ENCODE data around the gene ICAM4. TPM values are rescaled to one million over a fixed set of nuclear protein-coding genes. Genes with fewer than 3 reads are reported as not detected.

Gene ICAM4
- total RNA-seq, 1 donor from 2014 or later = not detected

DNA sequence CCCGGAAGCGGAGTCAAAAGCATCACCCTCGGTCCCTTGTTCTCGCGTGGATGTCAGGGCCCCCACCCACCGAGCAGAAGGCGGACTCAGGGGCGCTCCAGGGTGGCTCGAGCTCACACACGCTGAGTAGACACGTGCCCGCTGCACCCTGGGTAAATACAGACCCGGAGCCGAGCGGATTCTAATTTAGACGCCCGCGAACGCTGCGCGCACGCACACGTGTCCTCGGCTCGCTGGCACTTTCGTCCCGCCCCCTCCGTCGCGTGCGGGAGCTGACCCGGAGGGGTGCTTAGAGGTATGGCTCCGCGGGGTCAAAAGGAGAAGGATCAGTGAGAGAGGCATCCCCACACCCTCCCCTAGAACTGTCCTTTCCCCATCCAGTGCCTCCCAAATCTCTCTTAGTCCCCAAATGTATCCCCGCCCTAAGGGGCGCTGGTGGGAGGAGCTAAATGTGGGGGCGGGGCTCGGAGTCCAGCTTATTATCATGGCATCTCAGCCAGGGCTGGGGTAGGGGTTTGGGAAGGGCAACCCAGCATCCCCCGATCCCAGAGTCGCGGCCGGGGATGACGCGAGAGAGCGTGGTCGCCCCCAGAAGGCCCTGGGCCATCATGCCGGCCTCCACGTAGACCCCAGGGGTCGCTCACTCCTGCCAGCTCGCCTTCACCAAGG lies 2.5 kb downstream of the ICAM4 start:
- DNase-seq (ENCODE audit: extremely low spot score in 2 of 2) = no peak
- no peak overlapping the region for H3K27ac ChIP-seq
- no peaks in the 10 kb centered on the region for H3K9me3 ChIP-seq
- peaks cover 0 to 11% of the 10 kb centered on the region in 2 donors for H3K36me3 ChIP-seq
- TF ChIP-seq POLR2A (IDR thresholded peaks at IDR 0.05) (no peak), POLR2AphosphoS5 (IDR thresholded peaks at IDR 0.05; ENCODE audit: insufficient read depth in 1 of 2, low read depth in 1 of 2) (no peak)
- TF ChIP-seq, protein P1, sequence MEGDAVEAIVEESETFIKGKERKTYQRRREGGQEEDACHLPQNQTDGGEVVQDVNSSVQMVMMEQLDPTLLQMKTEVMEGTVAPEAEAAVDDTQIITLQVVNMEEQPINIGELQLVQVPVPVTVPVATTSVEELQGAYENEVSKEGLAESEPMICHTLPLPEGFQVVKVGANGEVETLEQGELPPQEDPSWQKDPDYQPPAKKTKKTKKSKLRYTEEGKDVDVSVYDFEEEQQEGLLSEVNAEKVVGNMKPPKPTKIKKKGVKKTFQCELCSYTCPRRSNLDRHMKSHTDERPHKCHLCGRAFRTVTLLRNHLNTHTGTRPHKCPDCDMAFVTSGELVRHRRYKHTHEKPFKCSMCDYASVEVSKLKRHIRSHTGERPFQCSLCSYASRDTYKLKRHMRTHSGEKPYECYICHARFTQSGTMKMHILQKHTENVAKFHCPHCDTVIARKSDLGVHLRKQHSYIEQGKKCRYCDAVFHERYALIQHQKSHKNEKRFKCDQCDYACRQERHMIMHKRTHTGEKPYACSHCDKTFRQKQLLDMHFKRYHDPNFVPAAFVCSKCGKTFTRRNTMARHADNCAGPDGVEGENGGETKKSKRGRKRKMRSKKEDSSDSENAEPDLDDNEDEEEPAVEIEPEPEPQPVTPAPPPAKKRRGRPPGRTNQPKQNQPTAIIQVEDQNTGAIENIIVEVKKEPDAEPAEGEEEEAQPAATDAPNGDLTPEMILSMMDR (IDR thresholded peaks at IDR 0.05) = no peak
- peaks cover 80% of the 10 kb centered on the region for H3K4me1 ChIP-seq
- peaks cover 13% of the 10 kb centered on the region for H3K27me3 ChIP-seq
- H3K4me3 ChIP-seq = peak overlapping the region; percentile 37 to 56
- intact Hi-C loops (cut with DNase I) = no loop called here

DNA sequence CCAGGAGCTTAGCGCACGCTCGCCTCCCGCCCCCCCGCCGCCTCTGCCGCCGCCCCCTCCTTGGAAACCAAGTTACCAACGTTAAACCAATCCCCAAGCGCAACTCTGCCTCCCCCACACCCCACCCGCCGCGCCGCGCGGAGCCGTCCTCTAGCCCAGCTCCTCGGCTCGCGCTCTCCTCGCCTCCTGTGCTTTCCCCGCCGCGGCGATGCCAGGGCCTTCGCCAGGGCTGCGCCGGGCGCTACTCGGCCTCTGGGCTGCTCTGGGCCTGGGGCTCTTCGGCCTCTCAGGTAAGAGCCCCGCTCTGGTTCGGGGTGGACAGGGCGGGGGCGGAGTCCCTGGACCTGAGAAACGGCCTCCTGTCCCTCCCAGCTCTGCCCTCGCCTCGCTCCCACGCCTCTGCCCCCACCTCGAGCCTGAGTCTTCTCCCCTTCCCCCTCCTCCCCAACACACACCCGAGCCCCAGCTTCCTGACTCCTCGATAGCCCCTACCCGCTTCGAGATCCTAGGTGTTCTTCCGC lies 3.1 kb downstream of the ICAM4 start, which contains the start of gene ICAM5:
Gene ICAM5, plus strand, starts transcription at position 117 of the 521 bp plus-strand sequence. Its CDS starts 92 bp downstream, at position 209.
- peak within 1 kb of the TSS; percentile 37 to 56 for H3K4me3 ChIP-seq

DNA sequence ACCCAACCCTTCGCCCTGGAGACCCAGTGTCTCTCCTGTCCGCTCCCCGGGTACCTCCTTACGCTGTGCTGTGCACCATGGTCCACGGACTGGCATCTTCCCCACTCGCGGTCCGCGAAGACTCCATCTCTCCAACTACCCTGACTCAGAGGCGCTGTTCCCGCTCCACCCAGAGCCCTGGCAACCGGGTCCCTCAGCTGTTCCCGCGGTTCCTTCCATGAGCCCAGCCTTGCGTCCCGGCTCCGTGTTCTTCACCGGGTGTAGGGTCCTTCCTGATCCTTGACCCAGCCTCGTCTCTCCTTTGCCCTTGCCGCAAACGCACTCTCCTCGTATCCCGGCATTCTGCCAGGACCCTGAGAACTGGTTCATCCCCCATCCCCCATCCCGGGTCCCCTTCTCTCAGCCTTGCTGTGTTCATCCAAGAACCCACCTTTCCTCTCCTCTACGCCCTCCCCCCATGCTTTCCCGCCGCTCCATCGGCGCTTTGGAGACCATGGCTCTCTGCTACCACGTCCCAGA lies 3.7 kb downstream of the ICAM4 start:
- peaks cover 0 to 2% of the 10 kb centered on the region in 2 donors for H3K36me3 ChIP-seq
- H3K4me3 ChIP-seq = peak overlapping the region; percentile 37 to 56
- DNase-seq (ENCODE audit: extremely low spot score in 2 of 2) = peak in 1 of 2 donors; percentile 92
- peaks cover 86% of the 10 kb centered on the region for H3K4me1 ChIP-seq
- intact Hi-C loops (cut with DNase I) = no loop called here
- peaks cover 24% of the 10 kb centered on the region for H3K27me3 ChIP-seq
- TF ChIP-seq POLR2A (IDR thresholded peaks at IDR 0.05) = no peak
- TF ChIP-seq POLR2AphosphoS5 (IDR thresholded peaks at IDR 0.05; ENCODE audit: insufficient read depth in 1 of 2, low read depth in 1 of 2) = no peak
- TF ChIP-seq, protein P1 (IDR thresholded peaks at IDR 0.05) = no peak
- no peaks in the 10 kb centered on the region for H3K9me3 ChIP-seq
- no peak overlapping the region for H3K27ac ChIP-seq

More for the DNA sequence above, 3.1 kb downstream of the ICAM4 start, which contains the start of gene ICAM5:
- Histone ChIP-seq H3K27me3 (peaks cover 19% of the 10 kb centered on the region), H3K9me3 (no peaks in the 10 kb centered on the region), H3K4me1 (peaks cover 81% of the 10 kb centered on the region), H3K36me3 (peaks cover 0 to 7% of the 10 kb centered on the region in 2 donors), H3K27ac (no peak within 1 kb of the TSS)
- TF ChIP-seq POLR2A (IDR thresholded peaks at IDR 0.05) = no peak
- TF ChIP-seq POLR2AphosphoS5 (IDR thresholded peaks at IDR 0.05; ENCODE audit: insufficient read depth in 1 of 2, low read depth in 1 of 2) = no peak
- TF ChIP-seq, protein P1 (IDR thresholded peaks at IDR 0.05) = no peak
- intact Hi-C loops (cut with DNase I) = no loop called here
- no peak for DNase-seq (ENCODE audit: extremely low spot score in 2 of 2)

DNA sequence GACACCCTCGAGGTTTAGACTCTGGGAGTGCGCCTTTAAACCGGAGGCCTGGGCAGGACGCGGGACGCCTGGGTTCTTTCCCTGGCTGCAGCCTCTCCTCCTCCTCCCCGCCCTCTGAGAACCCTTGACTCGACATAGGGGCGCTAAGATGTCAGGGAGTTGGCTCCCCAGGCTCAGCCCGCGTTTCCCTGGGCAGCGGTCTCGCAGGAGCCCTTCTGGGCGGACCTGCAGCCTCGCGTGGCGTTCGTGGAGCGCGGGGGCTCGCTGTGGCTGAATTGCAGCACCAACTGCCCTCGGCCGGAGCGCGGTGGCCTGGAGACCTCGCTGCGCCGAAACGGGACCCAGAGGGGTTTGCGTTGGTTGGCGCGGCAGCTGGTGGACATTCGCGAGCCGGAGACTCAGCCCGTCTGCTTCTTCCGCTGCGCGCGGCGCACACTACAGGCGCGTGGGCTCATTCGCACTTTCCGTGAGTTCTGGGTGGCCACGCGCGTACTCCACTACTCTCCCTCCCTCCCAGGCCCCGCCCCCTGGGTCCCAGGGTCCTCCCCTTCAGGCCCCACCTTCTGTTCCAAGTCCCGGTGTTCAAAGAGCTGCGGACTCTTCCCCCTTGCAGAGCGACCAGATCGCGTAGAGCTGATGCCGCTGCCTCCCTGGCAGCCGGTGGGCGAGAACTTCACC lies 4.3 kb downstream of the ICAM4 start:
- H3K9me3 ChIP-seq = no peaks in the 10 kb centered on the region
- DNase-seq (ENCODE audit: extremely low spot score in 2 of 2) = peak in 1 of 2 donors; percentile 96
- peak overlapping the region; percentile 37 to 56 for H3K4me3 ChIP-seq
- peaks cover 24% of the 10 kb centered on the region for H3K27me3 ChIP-seq
- H3K27ac ChIP-seq = no peak overlapping the region
- H3K36me3 ChIP-seq = no peaks in the 10 kb centered on the region
- intact Hi-C loops (cut with DNase I) = no loop called here
- H3K4me1 ChIP-seq = peaks cover 88% of the 10 kb centered on the region
- TF ChIP-seq POLR2AphosphoS5 (IDR thresholded peaks at IDR 0.05; ENCODE audit: insufficient read depth in 1 of 2, low read depth in 1 of 2) (no peak), POLR2A (IDR thresholded peaks at IDR 0.05) (no peak)
- TF ChIP-seq, protein P1 (IDR thresholded peaks at IDR 0.05) = no peak

Measured in vagina (tissue), 2 donors.